Stimulated activated CD8-positive, alpha-beta memory T cell treated with anti-CD3 and anti-CD28 coated beads, Interleukin-12 subunit alpha, Interleukin-12 subunit beta, amount 100 ng/mL, for 24 hours (primary cell): ENCODE data around the gene ANKFY1.
A peak's percentile ranks its signal among the peaks of the same experiment; 100 is the strongest.
"Not testable (repeated sequence)": the region's sequence is repeated elsewhere in the genome, so short reads cannot be mapped to it uniquely, and the experiment has no call there.

Experiments used
- DNase-seq: peaks from one replicate; pipeline ENCODE4 v3.0.0-alpha.2; 2020; ENCODE audit errors: extremely low read depth

Gene ANKFY1

GRCh38 chr17:4156750-4157381, 106.9 kb downstream of the ANKFY1 start:
- no peak for DNase-seq

GRCh38 chr17:4155980-4156620, 107.7 kb downstream of the ANKFY1 start:
- DNase-seq = no peak

GRCh38 chr17:4154201-4154600, 109.6 kb downstream of the ANKFY1 start:
- no peak for DNase-seq

- DNase-seq = no peak
These were observed 111.3 kb downstream of the ANKFY1 start for GRCh38 chr17:4152471-4152870.

- DNase-seq = no peak
These were observed 113.7 kb downstream of the ANKFY1 start for GRCh38 chr17:4150096-4150495.

- DNase-seq = no peak
These were observed 115.0 kb downstream of the ANKFY1 start for GRCh38 chr17:4148611-4149308.

GRCh38 chr17:4147751-4148310, 115.9 kb downstream of the ANKFY1 start:
- DNase-seq = no peak

- no peak for DNase-seq
These were observed 117.1 kb downstream of the ANKFY1 start for GRCh38 chr17:4146641-4147040.

- DNase-seq = no peak
These were observed 119.4 kb downstream of the ANKFY1 start for GRCh38 chr17:4144422-4144747.

GRCh38 chr17:4143563-4144421, 120.0 kb downstream of the ANKFY1 start:
- peak; percentile 72 for DNase-seq

- peak; percentile 0 for DNase-seq
These were observed 121.5 kb downstream of the ANKFY1 start for GRCh38 chr17:4142107-4142900.

GRCh38 chr17:4140125-4140524, 123.7 kb downstream of the ANKFY1 start:
- DNase-seq = no peak

GRCh38 chr17:4138906-4139526, 124.8 kb downstream of the ANKFY1 start:
- DNase-seq = not testable (repeated sequence)

GRCh38 chr17:4136373-4136772, 127.4 kb downstream of the ANKFY1 start:
- DNase-seq = no peak

GRCh38 chr17:4135489-4135888, 128.3 kb downstream of the ANKFY1 start:
- no peak for DNase-seq

GRCh38 chr17:4134721-4135120, 129.1 kb downstream of the ANKFY1 start:
- no peak for DNase-seq

GRCh38 chr17:4130715-4131114, 133.1 kb downstream of the ANKFY1 start:
- DNase-seq = no peak

GRCh38 chr17:4127555-4127954, 136.2 kb downstream of the ANKFY1 start:
- no peak for DNase-seq

GRCh38 chr17:4125552-4125951, 138.2 kb downstream of the ANKFY1 start:
- no peak for DNase-seq

GRCh38 chr17:4124999-4125398, 138.8 kb downstream of the ANKFY1 start:
- DNase-seq = no peak

GRCh38 chr17:4120332-4120731, 143.4 kb downstream of the ANKFY1 start:
- DNase-seq = no peak
